SK-N-SH (cell line): ENCODE data around the gene GPC5. TPM values are rescaled to one million over a fixed set of nuclear protein-coding genes. Genes with fewer than 3 reads are reported as not detected.

ENCODE experiments used
- CTCF ChIA-PET: fragments of 300-600, 350-600 bp; formaldehyde crosslinking; extraction: SDS; loops from one replicate; lab custom pipeline; 2021; lab: Yijun Ruan, JAX
- POLR2A ChIA-PET: fragments of 350-600 bp; sonication (Branson Sonifier 250); formaldehyde crosslinking; extraction: SDS; loops from one replicate; lab custom pipeline; 2020; ENCODE audit warnings: antibody characterized with exemption, inconsistent platforms; lab: Yijun Ruan, JAX
- DNase-seq: peaks from one replicate; pipeline ENCODE4 v3.0.0; 2012
- H2AFZ ChIP-seq: fragments of 200-600 bp; sonication (generic); 2 replicates; pipeline ENCODE4 v1.8.1; 2016; ENCODE audit warnings: antibody characterized with exemption, mild to moderate bottlenecking, low read depth
- H3F3A ChIP-seq: fragments of 200-600 bp; sonication (generic); replicated peaks from 2 replicates; pipeline ENCODE3; 2016; ENCODE audit warnings: antibody characterized with exemption, mild to moderate bottlenecking; ENCODE audit not compliant: insufficient read depth
- H3K27ac ChIP-seq, 2 experiments: fragments of 200-500 bp in 1 of 2; fragments of 200-600 bp in 1 of 2; sonication (Bioruptor generic) in 1 of 2; sonication (generic), shearing (Covaris generic) in 1 of 2; 2 replicates each; pipeline versions ENCODE4 v1.5.1 to v1.6.1; 2014 to 2016; ENCODE audit warnings: low read depth in 2 of 2, inconsistent platforms in 1 of 2, low read length in 1 of 2, mild to moderate bottlenecking in 1 of 2, mixed read lengths in 1 of 2
- H3K27me3 ChIP-seq: fragments of 200-600 bp; sonication (generic), shearing (Covaris generic); 2 replicates; pipeline ENCODE4 v1.6.1; 2016; ENCODE audit warnings: mixed run types; ENCODE audit not compliant: insufficient read depth
- H3K36me3 ChIP-seq, 2 experiments: fragments of 200-500 bp in 1 of 2; fragments of 200-600 bp in 1 of 2; sonication (Bioruptor generic) in 1 of 2; sonication (generic) in 1 of 2; replicated peaks in 1 of 2; 2 replicates each; pipeline versions ENCODE3 to v1.5.1; 2014 to 2016; ENCODE audit warnings: low read length in 1 of 2, mild to moderate bottlenecking in 1 of 2; ENCODE audit not compliant: insufficient read depth in 2 of 2, control insufficient read depth in 1 of 2
- H3K4me1 ChIP-seq, 2 experiments: fragments of 200-500 bp in 1 of 2; fragments of 200-600 bp in 1 of 2; sonication (Bioruptor generic) in 1 of 2; sonication (generic), shearing (Covaris generic) in 1 of 2; 2 replicates each; pipeline versions ENCODE4 v1.5.1 to v1.6.1; 2014 to 2016; ENCODE audit warnings: low read depth in 1 of 2, low read length in 1 of 2, mixed run types in 1 of 2; ENCODE audit not compliant: insufficient read depth in 2 of 2, control insufficient read depth in 1 of 2
- H3K4me2 ChIP-seq: fragments of 200-600 bp; sonication (generic), shearing (Covaris generic); 2 replicates; pipeline ENCODE4 v1.6.1; 2017; ENCODE audit warnings: mixed run types
- H3K4me3 ChIP-seq, 2 experiments: fragments of 200-500 bp in 1 of 2; fragments of 200-600 bp in 1 of 2; sonication (Bioruptor generic) in 1 of 2; sonication (generic), shearing (Covaris generic) in 1 of 2; 2 replicates each; pipeline versions ENCODE4 v1.5.1 to v1.8.1; 2014 to 2016; ENCODE audit warnings: low read depth in 2 of 2, inconsistent platforms in 1 of 2, low read length in 1 of 2, mild to moderate bottlenecking in 1 of 2, mixed read lengths in 1 of 2, moderate library complexity in 1 of 2
- H3K79me2 ChIP-seq: fragments of 200-600 bp; sonication (generic); 2 replicates; pipeline ENCODE4 v1.8.1; 2017; ENCODE audit warnings: mild to moderate bottlenecking; ENCODE audit not compliant: insufficient read depth
- H3K9ac ChIP-seq: fragments of 200-600 bp; sonication (generic); 2 replicates; pipeline ENCODE4 v1.6.1; 2017; ENCODE audit warnings: mixed run types
- H3K9me2 ChIP-seq: fragments of 200-600 bp; sonication (generic); 2 replicates; pipeline ENCODE4 v1.6.1; 2017; ENCODE audit warnings: mixed run types
- H3K9me3 ChIP-seq: fragments of 200-600 bp; sonication (generic); 2 replicates; pipeline ENCODE4 v1.6.1; 2017; ENCODE audit warnings: mixed run types, mild to moderate bottlenecking, moderate library complexity
- H4K20me1 ChIP-seq: fragments of 200-600 bp; sonication (generic); 2 replicates; pipeline ENCODE4 v1.6.1; 2017; ENCODE audit warnings: mild to moderate bottlenecking, mixed run types; ENCODE audit not compliant: insufficient read depth
- CHD2 ChIP-seq: fragments of 150-350 bp; IDR thresholded peaks from 2 replicates; pipeline ENCODE4 v1.6.1; 2018; ENCODE audit warnings: low read length; ENCODE audit not compliant: partially characterized antibody
- CTCF ChIP-seq: fragments of 200-600 bp; sonication (generic); IDR thresholded peaks from 2 replicates; pipeline ENCODE4 v1.6.1; 2017; ENCODE audit warnings: antibody characterized with exemption, mild to moderate bottlenecking, moderate library complexity
- EP300 ChIP-seq, 2 experiments: IDR thresholded peaks; 2 replicates each; pipeline versions ENCODE4 v1.4.0 to v1.6.1; 2012; ENCODE audit warnings: borderline replicate concordance in 1 of 2, low read depth in 1 of 2, low read length in 1 of 2
- EZH2phosphoT487 ChIP-seq: fragments of 200-600 bp; sonication (generic); IDR thresholded peaks from 2 replicates; pipeline ENCODE4 v1.6.1; 2017; ENCODE audit warnings: low read depth, mixed run types, mild to moderate bottlenecking, antibody characterized with exemption, moderate library complexity, borderline replicate concordance
- FOXM1 ChIP-seq: IDR thresholded peaks from 2 replicates; pipeline ENCODE4 v1.4.0; 2012; ENCODE audit warnings: low read depth, mild to moderate bottlenecking
- GATA2 ChIP-seq: sonication (generic); formaldehyde crosslinking; IDR thresholded peaks from 2 replicates; pipeline ENCODE4 v1.5.0; 2020; ENCODE audit warnings: mild to moderate bottlenecking, missing genetic modification reagents
- JUND ChIP-seq: IDR thresholded peaks from 2 replicates; pipeline ENCODE4 v1.4.0; 2012
- MXI1 ChIP-seq: IDR thresholded peaks from 2 replicates; pipeline ENCODE4 v1.6.1; 2012; ENCODE audit warnings: mild to moderate bottlenecking, low read depth, low read length, improper control_type of control experiment
- NFIC ChIP-seq: IDR thresholded peaks from 2 replicates; pipeline ENCODE4 v1.4.0; 2012; ENCODE audit warnings: borderline replicate concordance
- POLR2AphosphoS5 ChIP-seq: IDR thresholded peaks from 2 replicates; pipeline ENCODE4 v1.6.1; 2012; ENCODE audit warnings: low read depth, low read length
- RAD21 ChIP-seq: IDR thresholded peaks from 2 replicates; pipeline ENCODE4 v1.6.1; 2012; ENCODE audit warnings: mild to moderate bottlenecking, low read length
- REST ChIP-seq: IDR thresholded peaks from 2 replicates; pipeline ENCODE4 v1.6.1; 2012; ENCODE audit warnings: mild to moderate bottlenecking, low read depth, low read length, moderate library complexity
- RFX5 ChIP-seq: IDR thresholded peaks from 2 replicates; pipeline ENCODE4 v1.6.1; 2012; ENCODE audit warnings: mild to moderate bottlenecking, improper control_type of control experiment, low read length
- SIN3A ChIP-seq: IDR thresholded peaks from 2 replicates; pipeline ENCODE4 v1.6.1; 2012; ENCODE audit warnings: low read depth, mild to moderate bottlenecking, low read length, moderate library complexity, borderline replicate concordance
- SMC3 ChIP-seq: IDR thresholded peaks from 2 replicates; pipeline ENCODE4 v1.6.1; 2012; ENCODE audit warnings: low read depth, low read length, improper control_type of control experiment
- TAF1 ChIP-seq: IDR thresholded peaks from 2 replicates; pipeline ENCODE4 v1.6.1; 2012; ENCODE audit warnings: low read depth, mild to moderate bottlenecking, low read length, moderate library complexity, borderline replicate concordance
- TCF12 ChIP-seq: IDR thresholded peaks from 2 replicates; pipeline ENCODE4 v1.4.0; 2012
- TEAD4 ChIP-seq: IDR thresholded peaks from 2 replicates; pipeline ENCODE4 v1.4.0; 2012; ENCODE audit warnings: mild to moderate bottlenecking, borderline replicate concordance; ENCODE audit not compliant: insufficient read depth
- USF2 ChIP-seq: fragments of 150-350 bp; IDR thresholded peaks from 2 replicates; pipeline ENCODE4 v1.6.1; 2017; ENCODE audit warnings: antibody characterized with exemption, low read length, low read depth, borderline replicate concordance
- YY1 ChIP-seq: IDR thresholded peaks from 2 replicates; pipeline ENCODE4 v1.4.0; 2012; ENCODE audit warnings: low read depth, mild to moderate bottlenecking
- ZBTB33 ChIP-seq: IDR thresholded peaks from 2 replicates; pipeline ENCODE4 v1.4.0; 2012; ENCODE audit warnings: low read depth, borderline replicate concordance
- WGBS: methylation state at CpG from one replicate; pipeline ENCODE4 v1.1.6; 2017; ENCODE audit warnings: low lambda C conversion rate; 5-methylcytosine and 5-hydroxymethylcytosine counted together
- polyA plus RNA-seq, 3 experiments: library from polyadenylated mRNA; depleted of rRNA; stranded (reverse); fragments of >200 nt; gene quantifications; 2 replicates each; pipeline ENCODE4 v1.2.3, GENCODE V29; 2012

The GPC5 gene
- polyA plus RNA-seq, 1 of the 3 experiments (the other 2 are of a cell fraction), result 0.03 TPM

- H3K9me2 ChIP-seq, result no peaks in the 10 kb centered on the region
- H3F3A ChIP-seq, result no peaks in the 10 kb centered on the region
- ChIA-PET POLR2A (no interaction called here), CTCF (interaction anchor here (0.7 to 1.5 kb wide), 10 partner anchors 10 to 316 kb away, joined by 3 to 4 read pairs (median 3); no protein-coding TSS in a partner anchor)
- no peaks in the 10 kb centered on the region for H3K79me2 ChIP-seq
- no peak overlapping the region for H3K4me3 ChIP-seq
- H4K20me1 ChIP-seq, result no peaks in the 10 kb centered on the region
- 46% methylated on average over 5 of the region's 5 CpGs for WGBS
- no peaks in the 10 kb centered on the region for H3K9me3 ChIP-seq
- no peaks in the 10 kb centered on the region for H3K36me3 ChIP-seq
- no peak overlapping the region for H3K27ac ChIP-seq
- H3K27me3 ChIP-seq, result no peaks in the 10 kb centered on the region
- no peak overlapping the region for H3K4me2 ChIP-seq
- no peak for TF ChIP-seq REST
- peak; percentile 24; the same call in 1 of the 2 replicates for TF ChIP-seq SMC3
- peak; percentile 62 for TF ChIP-seq CTCF
- peak; percentile 42 for TF ChIP-seq RAD21
- DNase-seq, result peak; percentile 21
- H3K4me1 ChIP-seq, result no peaks in the 10 kb centered on the region
- no peak overlapping the region for H2AFZ ChIP-seq
- H3K9ac ChIP-seq, result no peak overlapping the region
Observed at GRCh38 chr13:91406619-91407018, 8.2 kb downstream of the GPC5 start.

- Histone ChIP-seq H3F3A (no peaks in the 10 kb centered on the region), H3K79me2 (no peaks in the 10 kb centered on the region), H3K9me2 (no peaks in the 10 kb centered on the region), H3K4me1 (no peaks in the 10 kb centered on the region), H3K4me3 (no peak overlapping the region), H4K20me1 (no peaks in the 10 kb centered on the region), H2AFZ (no peak overlapping the region), H3K27me3 (no peaks in the 10 kb centered on the region), H3K27ac (no peak overlapping the region), H3K4me2 (no peak overlapping the region), H3K9ac (no peak overlapping the region), H3K9me3 (no peaks in the 10 kb centered on the region), H3K36me3 (no peaks in the 10 kb centered on the region)
- POLR2A ChIA-PET, result no interaction called here
- CTCF ChIA-PET, result no interaction called here
- 73% methylated on average over 2 of the region's 2 CpGs for WGBS
- no peak for DNase-seq
- TF ChIP-seq EP300 (IDR thresholded peaks at IDR 0.05; ENCODE audit: borderline replicate concordance in 1 of 2, low read depth in 1 of 2, low read length in 1 of 2), result no peak
- no peak for TF ChIP-seq TCF12
- no peak for TF ChIP-seq TAF1
- TF ChIP-seq TEAD4, result no peak
- TF ChIP-seq FOXM1, result no peak
- no peak for TF ChIP-seq USF2
- TF ChIP-seq SMC3, result no peak
- no peak for TF ChIP-seq GATA2
- TF ChIP-seq NFIC, result no peak
- TF ChIP-seq SIN3A, result no peak
- TF ChIP-seq MXI1, result no peak
- TF ChIP-seq JUND, result no peak
- TF ChIP-seq ZBTB33, result no peak
- TF ChIP-seq RFX5, result no peak
- TF ChIP-seq POLR2AphosphoS5, result no peak
- no peak for TF ChIP-seq CHD2
- no peak for TF ChIP-seq YY1
- TF ChIP-seq EZH2phosphoT487, result no peak
Observed at GRCh38 chr13:91408971-91409370, 10.6 kb downstream of the GPC5 start.
